GM23338 (cell line): ENCODE measurements around the gene GRK4.

Experiments
- CTCF ChIP-seq, 2 experiments: fragments of 200-600 bp in 1 of 2; sonication (generic) in 1 of 2; conservative IDR thresholded peaks; 2 replicates each; pipeline versions ENCODE4 v1.5.1 to v1.6.1; 2016 to 2017; ENCODE audit warnings: antibody characterized with exemption in 2 of 2, low read depth in 2 of 2, mild to moderate bottlenecking in 2 of 2, moderate library complexity in 1 of 2
- EZH2 ChIP-seq: fragments of 200-600 bp; sonication (generic); IDR thresholded peaks from one replicate; pipeline ENCODE4 v1.8.0; 2017; ENCODE audit warnings: antibody characterized with exemption, mild to moderate bottlenecking, low read depth; ENCODE audit not compliant: unreplicated experiment
- POLR2AphosphoS5 ChIP-seq: IDR thresholded peaks from 2 replicates; pipeline ENCODE4 v1.6.1; 2016; ENCODE audit warnings: antibody characterized with exemption, low read depth

DNA sequence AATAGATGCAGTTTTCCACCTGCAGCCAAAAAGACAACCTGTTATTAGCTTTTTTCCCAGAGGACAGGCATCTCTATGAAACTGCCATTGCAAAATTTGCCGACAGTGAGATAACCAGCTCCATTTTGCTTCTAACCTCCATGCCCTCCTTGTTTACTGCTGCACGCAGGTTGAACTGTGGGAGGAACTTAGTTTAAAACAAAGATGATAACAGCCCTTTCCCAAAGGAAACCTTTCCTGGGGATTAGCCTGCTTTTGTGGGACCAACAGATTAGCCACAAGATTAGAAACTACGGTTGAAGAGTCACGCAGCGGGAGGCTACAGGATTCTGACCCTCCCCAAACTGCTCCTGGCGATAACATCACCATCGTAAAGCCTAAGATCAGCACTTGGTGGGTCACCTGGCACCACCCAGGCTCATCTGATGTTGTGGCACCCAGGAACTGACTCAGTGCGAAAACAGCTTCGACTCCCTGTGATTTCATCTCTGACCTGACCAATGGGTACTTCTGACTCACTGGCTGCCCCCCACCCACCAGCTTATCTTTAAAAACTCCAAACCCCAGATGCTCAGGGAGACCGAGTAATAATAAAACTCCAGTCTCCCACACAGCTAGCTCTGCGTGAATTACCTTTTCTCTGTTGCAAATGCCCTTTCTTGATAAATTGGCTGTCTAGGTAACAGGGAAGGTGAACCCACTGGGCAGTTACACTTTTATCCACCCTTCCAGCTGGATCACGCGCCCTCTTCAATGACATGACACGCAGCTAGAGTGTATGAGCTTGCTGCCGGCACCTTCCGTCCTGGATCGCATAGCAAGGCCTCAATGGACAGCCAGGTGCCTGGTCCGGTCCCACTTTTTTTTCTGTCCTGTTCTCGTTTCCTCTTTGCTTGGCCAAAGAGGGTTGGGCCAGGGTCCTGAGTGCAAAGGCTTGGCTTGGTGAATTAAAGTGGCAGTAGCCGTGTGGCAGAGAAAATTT is 27.3 kb upstream of the GRK4 start:
- TF ChIP-seq CTCF (conservative IDR thresholded peaks at IDR 0.05; ENCODE audit: low read depth in 2 of 2) (no peak), EZH2 (no peak), POLR2AphosphoS5 (no peak; the same call in 1 of the 2 replicates)
